WTC11 (cell line): ENCODE measurements around the gene PPFIBP1.

ENCODE experiments used
- CREM ChIP-seq: sonication (generic); formaldehyde crosslinking; IDR thresholded peaks from 2 replicates; pipeline ENCODE4 v1.8.1; 2022; ENCODE audit warnings: mild to moderate bottlenecking, missing genetic modification reagents, moderate library complexity
- CTCF ChIP-seq: fragments of 200-600 bp; IDR thresholded peaks from 2 replicates; pipeline ENCODE4 v1.8.0; 2022; ENCODE audit warnings: antibody characterized with exemption
- NFYB ChIP-seq: sonication (generic); formaldehyde crosslinking; conservative IDR thresholded peaks from 2 replicates; pipeline ENCODE4 v1.8.0; 2022; ENCODE audit warnings: low read depth, missing genetic modification reagents
- NR1H2 ChIP-seq: sonication (generic); formaldehyde crosslinking; IDR thresholded peaks from 2 replicates; pipeline ENCODE4 v1.9.0; 2021; ENCODE audit warnings: mild to moderate bottlenecking, moderate library complexity, missing genetic modification reagents
- TF ChIP-seq, protein P1 (sequence below): fragments of 250-450 bp; sonication (Bioruptor Pico); IDR thresholded peaks from 2 replicates; pipeline ENCODE4 v2.1.2; 2022; ENCODE audit warnings: mild to moderate bottlenecking, moderate library complexity

GRCh38 chr12:27505761-27506160 is 18.2 kb upstream of the PPFIBP1 start:
- TF ChIP-seq NFYB (CRISPR knock-in tag): no peak
- no peak for TF ChIP-seq CTCF
- TF ChIP-seq, protein P1, sequence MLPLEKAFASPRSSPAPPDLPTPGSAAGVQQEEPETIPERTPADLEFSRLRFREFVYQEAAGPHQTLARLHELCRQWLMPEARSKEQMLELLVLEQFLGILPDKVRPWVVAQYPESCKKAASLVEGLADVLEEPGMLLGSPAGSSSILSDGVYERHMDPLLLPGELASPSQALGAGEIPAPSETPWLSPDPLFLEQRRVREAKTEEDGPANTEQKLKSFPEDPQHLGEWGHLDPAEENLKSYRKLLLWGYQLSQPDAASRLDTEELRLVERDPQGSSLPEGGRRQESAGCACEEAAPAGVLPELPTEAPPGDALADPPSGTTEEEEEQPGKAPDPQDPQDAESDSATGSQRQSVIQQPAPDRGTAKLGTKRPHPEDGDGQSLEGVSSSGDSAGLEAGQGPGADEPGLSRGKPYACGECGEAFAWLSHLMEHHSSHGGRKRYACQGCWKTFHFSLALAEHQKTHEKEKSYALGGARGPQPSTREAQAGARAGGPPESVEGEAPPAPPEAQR (CRISPR knock-in tag): no peak
- no peak for TF ChIP-seq NR1H2 (CRISPR knock-in tag)
- no peak for TF ChIP-seq CREM (CRISPR knock-in tag)
